KMS-11 (cell line): ENCODE measurements around the gene NAA15.

Source experiments
- H2AFZ ChIP-seq: fragments of 200-600 bp; sonication (generic); 2 replicates; pipeline ENCODE4 v1.6.1; 2016; ENCODE audit warnings: antibody characterized with exemption, mixed run types, low read depth
- H3K27ac ChIP-seq: fragments of 200-600 bp; sonication (generic); 2 replicates; pipeline ENCODE4 v1.6.1; 2016; ENCODE audit warnings: mild to moderate bottlenecking, mixed run types
- H3K27me3 ChIP-seq: fragments of 200-600 bp; sonication (generic); 2 replicates; pipeline ENCODE4 v1.6.1; 2017; ENCODE audit warnings: mild to moderate bottlenecking, low read depth, mixed run types, moderate library complexity; ENCODE audit not compliant: insufficient read depth
- H3K36me3 ChIP-seq: fragments of 200-600 bp; sonication (generic); 2 replicates; pipeline ENCODE4 v1.6.1; 2017; ENCODE audit warnings: mild to moderate bottlenecking, mixed run types; ENCODE audit not compliant: insufficient read depth
- H3K4me1 ChIP-seq: fragments of 200-600 bp; sonication (generic); 2 replicates; pipeline ENCODE4 v1.6.1; 2016; ENCODE audit warnings: mild to moderate bottlenecking, low read depth, mixed run types; ENCODE audit not compliant: poor library complexity, severe bottlenecking
- H3K4me2 ChIP-seq: fragments of 200-600 bp; sonication (generic); 2 replicates; pipeline ENCODE4 v1.7.0; 2016; ENCODE audit warnings: mild to moderate bottlenecking, mixed run types
- H3K4me3 ChIP-seq: fragments of 200-600 bp; sonication (generic); IDR thresholded peaks from 2 replicates; pipeline ENCODE4 v1.6.1; 2017; ENCODE audit warnings: low read depth, low read length, mixed read lengths; ENCODE audit not compliant: insufficient read depth
- H3K79me2 ChIP-seq: fragments of 200-600 bp; sonication (generic); 2 replicates; pipeline ENCODE4 v1.6.1; 2016; ENCODE audit warnings: low read depth, mixed run types; ENCODE audit not compliant: insufficient read depth
- H3K9ac ChIP-seq: fragments of 200-600 bp; sonication (generic); 2 replicates; pipeline ENCODE4 v1.6.1; 2016; ENCODE audit warnings: mild to moderate bottlenecking, mixed run types
- H4K20me1 ChIP-seq: fragments of 200-600 bp; sonication (generic); 2 replicates; pipeline ENCODE4 v1.6.1; 2016; ENCODE audit warnings: mild to moderate bottlenecking, mixed run types; ENCODE audit not compliant: insufficient read depth
- CTCF ChIP-seq: fragments of 200-600 bp; sonication (generic); conservative IDR thresholded peaks from 2 replicates; pipeline ENCODE4 v1.6.1; 2017; ENCODE audit warnings: low read depth, mild to moderate bottlenecking, antibody characterized with exemption, low read length, moderate library complexity, mixed read lengths

Gene NAA15

GRCh38 chr4:139265654-139266053 lies 35.7 kb upstream of the NAA15 start:
- peak overlapping the region; percentile 84 for H3K4me2 ChIP-seq

GRCh38 chr4:139266208-139266582 lies 35.1 kb upstream of the NAA15 start:
- Histone ChIP-seq H3K79me2 (no peaks in the 10 kb centered on the region), H3K4me1 (peaks cover 47% of the 10 kb centered on the region), H3K4me3 (no peak overlapping the region), H3K9ac (no peak overlapping the region; the same call in 1 of the 2 replicates), H3K36me3 (no peaks in the 10 kb centered on the region), H3K4me2 (peak overlapping the region; percentile 84), H3K27ac (peak overlapping the region; percentile 46), H2AFZ (peak overlapping the region; percentile 7; the same call in 1 of the 2 replicates), H3K27me3 (peaks cover 5% of the 10 kb centered on the region; the same call in 1 of the 2 replicates), H4K20me1 (no peaks in the 10 kb centered on the region)
- no peak for TF ChIP-seq CTCF

More at GRCh38 chr4:139265654-139266053, 35.7 kb upstream of the NAA15 start:
- H2AFZ ChIP-seq, result no peak overlapping the region
- peaks cover 47% of the 10 kb centered on the region for H3K4me1 ChIP-seq
- H3K9ac ChIP-seq, result no peak overlapping the region; the same call in 1 of the 2 replicates
- H3K4me3 ChIP-seq, result no peak overlapping the region
- H4K20me1 ChIP-seq, result no peaks in the 10 kb centered on the region
- no peaks in the 10 kb centered on the region for H3K36me3 ChIP-seq
- H3K27ac ChIP-seq, result peak overlapping the region; percentile 46; the same call in 1 of the 2 replicates
- H3K79me2 ChIP-seq, result no peaks in the 10 kb centered on the region
- peaks cover 5% of the 10 kb centered on the region; the same call in 1 of the 2 replicates for H3K27me3 ChIP-seq
- no peak for TF ChIP-seq CTCF

GRCh38 chr4:139266583-139267257 lies 34.6 kb upstream of the NAA15 start:
- Histone ChIP-seq H3K4me2 (peak overlapping the region; percentile 84), H2AFZ (peak overlapping the region; percentile 7; the same call in 1 of the 2 replicates), H3K79me2 (no peaks in the 10 kb centered on the region), H3K27ac (peak overlapping the region; percentile 46), H3K4me3 (no peak overlapping the region), H3K27me3 (peaks cover 5% of the 10 kb centered on the region; the same call in 1 of the 2 replicates), H4K20me1 (no peaks in the 10 kb centered on the region), H3K4me1 (peaks cover 47% of the 10 kb centered on the region), H3K9ac (no peak overlapping the region; the same call in 1 of the 2 replicates), H3K36me3 (no peaks in the 10 kb centered on the region)
- no peak for TF ChIP-seq CTCF

GRCh38 chr4:139267301-139267700 lies 34.0 kb upstream of the NAA15 start:
- H3K27ac ChIP-seq, result peak overlapping the region; percentile 46; the same call in 1 of the 2 replicates
- no peak for TF ChIP-seq CTCF
- H4K20me1 ChIP-seq, result no peaks in the 10 kb centered on the region
- no peak overlapping the region for H3K9ac ChIP-seq
- no peak overlapping the region for H2AFZ ChIP-seq
- H3K4me2 ChIP-seq, result peak overlapping the region; percentile 84
- no peaks in the 10 kb centered on the region for H3K79me2 ChIP-seq
- no peak overlapping the region for H3K4me3 ChIP-seq
- H3K4me1 ChIP-seq, result peaks cover 51% of the 10 kb centered on the region
- H3K36me3 ChIP-seq, result no peaks in the 10 kb centered on the region
- H3K27me3 ChIP-seq, result peaks cover 5% of the 10 kb centered on the region; the same call in 1 of the 2 replicates
